HG02763 (cell line): ENCODE data around the gene TRPM2.

Source experiments
- ATAC-seq: cut with Tn5 transposase; IDR thresholded peaks from one replicate; pipeline ENCODE4 v1.9.1; 2021; ENCODE audit warnings: mild to moderate bottlenecking, moderate library complexity; ENCODE audit not compliant: unreplicated experiment

Gene TRPM2

DNA sequence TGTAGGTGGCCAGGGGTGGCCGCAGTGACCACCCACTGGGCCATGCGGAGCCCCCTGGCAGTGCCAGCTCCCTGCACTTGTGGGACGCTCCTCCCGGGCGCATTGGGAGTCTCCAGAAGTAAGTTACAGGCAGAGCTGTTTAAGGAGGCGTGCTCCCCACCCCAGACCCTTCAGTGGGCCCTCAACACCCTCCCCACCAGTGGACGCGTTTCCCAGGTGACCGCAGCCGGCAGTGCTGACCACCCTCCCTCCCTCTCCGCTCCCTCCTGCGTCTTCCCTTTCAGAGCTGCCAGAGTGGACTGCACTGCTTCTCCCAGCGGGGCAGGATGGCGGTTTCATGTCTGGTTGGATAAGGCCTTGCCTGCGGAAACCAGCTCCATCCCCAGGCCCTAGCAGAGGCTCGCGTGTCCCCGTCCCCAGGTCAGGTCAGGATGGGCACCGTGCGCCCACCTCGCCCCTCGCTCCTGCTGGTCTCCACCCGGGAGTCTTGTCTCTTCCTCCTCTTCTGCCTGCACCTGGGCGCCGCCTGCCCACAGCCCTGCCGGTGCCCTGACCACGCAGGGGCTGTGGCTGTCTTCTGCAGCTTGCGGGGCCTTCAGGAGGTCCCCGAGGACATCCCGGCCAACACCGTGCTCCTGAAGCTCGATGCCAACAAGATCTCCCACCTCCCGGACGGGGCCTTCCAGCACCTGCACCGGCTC lies 102.9 kb downstream of the TRPM2 start:
- no peak for ATAC-seq

DNA sequence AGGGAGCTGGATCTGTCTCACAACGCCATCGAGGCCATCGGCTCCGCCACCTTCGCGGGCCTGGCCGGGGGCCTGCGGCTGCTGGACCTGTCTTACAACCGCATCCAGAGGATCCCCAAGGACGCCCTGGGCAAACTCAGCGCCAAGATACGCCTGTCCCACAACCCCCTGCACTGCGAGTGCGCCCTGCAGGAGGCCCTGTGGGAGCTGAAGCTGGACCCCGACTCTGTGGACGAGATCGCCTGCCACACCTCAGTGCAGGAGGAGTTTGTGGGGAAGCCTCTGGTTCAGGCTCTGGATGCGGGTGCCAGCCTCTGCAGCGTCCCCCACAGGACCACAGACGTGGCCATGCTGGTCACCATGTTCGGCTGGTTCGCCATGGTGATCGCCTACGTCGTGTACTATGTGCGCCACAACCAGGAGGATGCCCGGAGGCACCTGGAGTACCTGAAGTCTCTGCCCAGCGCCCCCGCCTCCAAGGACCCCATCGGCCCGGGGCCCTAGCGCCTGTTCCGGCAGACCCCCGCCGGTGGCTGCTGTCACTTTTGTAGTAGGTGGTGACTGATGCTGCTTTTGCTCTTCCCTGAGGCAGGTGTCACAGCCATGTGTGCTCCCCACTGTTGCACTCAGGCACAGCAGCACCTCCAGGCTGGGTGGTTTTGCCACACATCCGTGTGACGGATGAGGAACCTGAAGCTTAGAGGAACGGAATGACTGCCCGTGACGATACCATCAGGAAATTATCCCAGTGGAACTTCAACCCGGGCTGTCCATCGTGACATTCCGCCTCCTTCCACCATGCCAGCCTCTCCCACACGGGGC lies 103.7 kb downstream of the TRPM2 start:
- ATAC-seq, result no peak

DNA sequence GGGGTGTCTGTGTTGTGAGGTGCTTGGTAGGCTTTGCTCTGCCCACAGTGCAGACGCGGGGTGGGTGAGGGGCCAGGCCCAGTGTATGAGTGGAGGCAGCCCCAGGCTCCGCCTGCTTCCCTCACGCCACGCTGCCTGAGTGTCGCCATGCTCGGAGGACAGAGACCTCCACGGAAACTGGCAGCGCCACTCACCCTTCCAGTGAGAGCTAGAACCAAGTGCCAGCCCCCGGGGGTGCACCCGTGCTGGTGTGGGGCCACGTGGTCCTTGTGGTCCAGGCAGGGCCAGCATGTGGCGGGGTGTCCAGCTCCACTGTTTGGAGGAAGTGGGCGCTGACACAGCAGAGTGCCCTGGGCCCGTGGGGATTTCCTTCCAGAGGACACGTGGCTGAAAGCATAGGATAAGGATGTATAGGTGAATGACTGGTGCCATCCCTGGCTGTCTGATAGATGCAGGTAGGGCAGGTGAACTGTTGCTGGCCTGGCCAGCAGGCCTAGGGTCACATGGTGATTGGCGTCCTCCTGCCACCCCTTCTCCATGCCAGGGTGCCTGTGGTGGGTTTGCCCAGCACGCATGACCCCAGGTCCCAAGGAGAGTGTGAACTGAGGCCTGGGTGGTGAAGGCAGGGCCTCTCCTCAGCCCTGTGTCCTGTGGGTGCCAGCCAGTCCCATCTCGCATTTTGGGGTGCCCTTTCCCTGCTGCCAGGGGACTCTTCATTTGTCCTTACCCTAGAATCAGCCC lies 105.7 kb downstream of the TRPM2 start:
- no peak for ATAC-seq

DNA sequence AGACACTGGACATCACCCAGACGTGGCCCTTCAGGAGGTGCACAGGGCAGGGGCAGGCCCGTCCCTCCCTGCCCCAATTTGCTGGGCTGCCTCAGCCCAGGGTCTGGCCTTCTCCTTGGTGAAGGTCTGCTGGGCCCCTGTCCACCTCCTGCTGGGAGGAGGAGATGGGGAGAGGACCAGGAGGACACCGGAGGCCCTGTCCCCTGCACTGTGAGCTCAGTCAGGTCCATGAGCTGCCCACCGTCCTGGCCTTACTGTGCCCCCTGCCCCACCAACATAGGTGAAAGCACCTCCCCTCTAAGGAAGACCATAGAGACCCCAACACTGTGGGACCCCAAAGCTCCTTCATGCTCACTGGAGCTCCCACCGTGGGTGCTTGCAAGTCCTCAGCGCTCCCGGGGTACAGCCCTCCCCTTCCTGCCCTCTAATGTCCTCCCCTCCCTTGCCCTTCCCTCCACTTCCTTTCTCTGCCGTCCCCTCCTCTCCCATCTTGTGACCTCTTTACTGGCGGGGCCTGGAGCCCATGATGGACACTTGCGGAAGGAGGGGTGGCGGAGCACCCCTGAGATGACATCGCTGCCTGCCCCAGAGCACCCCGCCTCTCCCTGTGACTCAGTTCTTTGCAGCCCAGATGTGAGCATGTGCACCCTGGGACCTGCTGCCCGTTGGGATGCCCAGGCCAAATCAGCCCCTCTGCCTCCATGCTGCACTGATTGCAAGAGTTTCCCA lies 106.5 kb downstream of the TRPM2 start:
- no peak for ATAC-seq

DNA sequence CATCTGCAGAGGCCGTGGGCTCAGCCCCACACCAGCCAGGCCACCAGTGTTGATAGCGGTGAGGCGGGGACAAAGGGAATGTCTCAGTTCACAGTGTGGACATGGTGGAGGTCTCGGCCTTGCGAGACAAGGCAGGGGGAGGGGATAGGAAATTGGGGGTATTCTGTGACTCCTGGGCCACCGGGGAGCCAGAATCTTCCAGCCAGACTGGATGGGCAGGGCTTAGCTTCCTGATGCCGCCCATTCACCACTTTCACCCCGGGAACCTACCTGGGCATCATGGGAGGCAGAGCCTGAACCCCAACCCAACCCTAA lies 107.0 kb downstream of the TRPM2 start:
- ATAC-seq, result no peak

DNA sequence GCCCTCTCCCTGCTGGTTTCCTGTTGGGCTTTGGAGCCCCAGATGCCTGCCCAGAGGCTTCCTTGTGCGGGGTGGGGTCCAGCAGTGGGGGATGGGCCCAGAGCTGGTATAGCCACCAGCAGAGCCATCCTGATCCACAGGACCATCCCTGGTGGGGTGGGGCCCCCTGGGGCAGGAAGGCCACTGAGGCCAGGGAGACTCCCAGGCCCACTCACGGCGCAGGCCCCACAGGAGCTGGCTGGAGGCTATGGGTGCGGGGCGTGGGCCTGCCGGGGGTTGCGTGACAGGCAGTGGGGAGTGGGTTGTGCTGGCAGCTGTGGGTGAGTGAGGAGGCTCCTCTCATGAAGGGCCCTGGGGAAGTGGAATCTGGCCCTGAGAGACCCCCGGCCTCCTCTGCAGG lies 107.6 kb downstream of the TRPM2 start:
- no peak for ATAC-seq

DNA sequence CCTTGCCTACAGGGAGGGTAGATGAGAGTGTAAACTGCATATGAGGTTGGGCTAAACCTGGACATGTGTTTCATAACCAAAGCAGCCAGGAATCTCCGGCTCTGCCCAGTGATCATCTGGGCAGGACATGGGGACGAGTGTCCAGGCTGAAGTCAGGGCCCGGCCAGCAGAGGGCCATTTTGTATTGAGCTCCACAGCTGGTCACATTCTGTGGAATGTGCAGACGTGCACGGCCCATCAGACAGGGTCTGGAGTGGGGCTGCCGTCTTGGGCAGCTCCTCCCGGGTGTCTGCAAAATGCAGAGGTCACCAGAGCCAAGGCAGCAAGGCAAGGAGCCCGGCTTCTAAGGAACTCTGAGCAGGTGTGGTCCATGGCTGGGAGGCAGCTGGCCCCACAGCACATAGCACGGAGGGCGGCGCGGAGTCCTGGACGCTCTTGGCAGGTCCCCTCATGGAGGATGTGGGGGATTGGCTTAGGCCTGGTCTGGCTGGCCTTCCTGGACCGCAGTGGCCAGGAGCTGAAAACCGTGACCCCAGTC lies 108.1 kb downstream of the TRPM2 start:
- no peak for ATAC-seq

DNA sequence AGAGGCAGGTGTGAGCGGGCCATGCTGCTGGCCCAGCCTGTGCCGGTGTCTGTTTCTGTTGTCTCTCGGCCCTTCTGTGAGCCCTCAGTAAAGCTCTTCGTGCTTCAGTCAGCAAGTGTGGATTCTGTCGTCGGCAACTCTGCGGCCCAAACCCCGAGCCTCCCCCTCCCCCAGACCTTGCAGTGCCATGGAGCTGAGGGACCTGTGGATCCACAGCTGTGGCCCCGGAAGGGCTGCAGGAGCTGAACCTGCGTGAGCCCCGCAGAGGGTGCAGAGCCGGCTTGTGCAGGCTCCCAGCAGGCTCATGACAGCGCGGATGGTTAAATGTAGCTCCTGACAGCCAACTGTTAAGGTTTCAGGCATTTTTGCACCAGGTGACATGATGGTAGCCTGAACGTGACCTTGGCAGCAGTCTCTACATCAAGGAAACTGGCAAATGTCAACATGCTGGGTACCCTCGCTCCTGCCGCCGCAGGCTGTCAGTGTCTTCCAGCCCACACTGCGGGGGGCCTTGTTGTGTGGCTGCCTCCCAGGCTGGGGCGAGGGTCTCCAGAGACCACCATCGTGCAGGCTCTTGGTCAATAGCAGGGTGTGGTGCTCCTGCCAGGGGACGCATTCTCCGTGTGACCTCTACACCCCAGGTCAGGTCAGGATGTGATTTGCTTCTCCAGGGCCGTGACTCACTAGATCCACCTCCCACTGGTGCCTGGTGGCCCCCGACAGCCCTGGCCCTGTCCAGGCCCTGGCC lies 108.8 kb downstream of the TRPM2 start:
- no peak for ATAC-seq

DNA sequence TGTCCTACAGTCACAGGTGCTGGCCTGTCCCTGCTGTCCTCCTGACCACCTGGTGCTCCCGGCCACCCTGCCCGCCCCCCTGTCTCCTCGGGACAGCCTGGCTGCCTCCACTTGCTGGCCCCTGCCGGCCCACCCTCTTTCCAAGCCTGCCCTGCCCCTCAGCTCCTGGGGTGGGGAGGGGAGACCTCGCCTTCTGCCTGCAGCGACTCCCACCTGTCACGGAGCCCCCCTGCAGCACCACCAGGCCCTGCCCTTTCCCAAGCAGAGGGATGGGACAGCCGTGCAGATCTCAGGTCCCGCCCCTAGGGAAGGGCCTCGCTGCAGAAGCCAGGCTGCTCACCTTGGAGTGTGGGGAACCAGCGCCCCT lies 109.4 kb downstream of the TRPM2 start:
- no peak for ATAC-seq

DNA sequence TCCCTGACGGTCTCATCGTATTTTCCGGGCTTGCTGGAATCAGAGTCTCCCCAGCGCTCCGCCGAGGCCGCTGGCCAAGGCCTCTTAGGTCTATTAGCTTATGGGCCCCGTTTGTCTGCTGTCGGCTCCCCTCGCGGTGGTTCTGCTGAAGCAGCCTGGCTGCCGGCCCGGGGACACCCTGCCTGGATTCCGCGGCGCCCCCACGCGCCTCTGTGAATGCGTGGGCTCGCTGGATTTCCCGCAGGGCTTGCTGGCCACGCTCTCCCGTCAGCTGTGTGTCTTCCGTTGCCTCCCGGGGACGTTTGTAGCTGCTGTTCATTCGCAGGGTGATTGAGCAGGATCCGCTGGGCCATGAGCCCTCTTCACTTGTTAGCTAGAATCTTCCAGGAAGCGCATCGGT lies 110.3 kb downstream of the TRPM2 start:
- no peak for ATAC-seq

DNA sequence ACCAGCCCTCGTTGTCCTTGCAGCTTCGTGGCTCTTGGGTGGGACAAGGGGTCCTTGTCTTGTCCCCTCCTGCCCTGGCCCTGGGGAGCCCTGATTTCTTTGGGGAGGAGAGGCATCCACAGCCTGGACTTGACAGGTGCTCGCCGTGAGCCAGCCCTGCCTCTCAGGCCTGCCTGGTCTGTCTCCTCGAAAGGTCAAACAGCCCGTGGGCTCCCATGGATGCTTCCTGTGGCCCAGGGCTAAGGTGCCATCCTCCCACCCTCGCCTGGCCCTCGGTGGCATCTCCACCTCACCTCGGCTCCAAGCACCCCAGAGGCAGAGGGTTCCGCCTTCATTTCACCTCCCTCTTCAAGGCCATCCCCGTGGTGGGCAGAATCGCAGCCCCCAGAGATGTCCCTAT lies 110.9 kb downstream of the TRPM2 start:
- ATAC-seq, result no peak

DNA sequence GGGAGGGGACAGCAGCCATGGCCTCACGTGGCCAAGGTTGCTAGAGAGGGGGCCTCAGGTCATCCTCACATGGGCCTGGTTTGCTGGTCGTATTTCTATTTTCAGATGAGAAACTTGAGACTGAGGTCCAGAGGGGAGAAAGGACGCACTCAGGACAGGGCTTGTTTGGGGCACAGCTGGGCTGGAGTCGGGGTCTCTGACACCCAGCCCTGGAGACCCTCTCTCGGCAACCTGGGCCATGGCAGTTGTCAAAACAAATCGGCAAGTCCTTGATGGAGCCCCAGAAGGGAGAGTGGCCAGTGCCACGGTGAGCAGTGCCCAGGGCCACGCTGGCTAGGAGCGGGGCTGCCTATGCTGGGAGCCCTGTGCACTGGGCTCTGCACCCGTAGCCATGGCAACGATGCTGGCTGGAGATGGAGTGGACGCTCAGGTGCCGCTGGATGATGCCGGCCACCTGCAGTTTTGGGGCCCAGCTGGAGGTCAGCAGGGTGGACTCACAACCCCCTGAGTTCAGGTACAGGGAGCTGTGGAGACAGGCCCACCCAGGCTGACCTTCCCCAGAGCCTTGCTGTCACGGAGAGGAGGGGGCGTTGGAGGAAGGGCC lies 113.0 kb downstream of the TRPM2 start:
- ATAC-seq, result no peak

DNA sequence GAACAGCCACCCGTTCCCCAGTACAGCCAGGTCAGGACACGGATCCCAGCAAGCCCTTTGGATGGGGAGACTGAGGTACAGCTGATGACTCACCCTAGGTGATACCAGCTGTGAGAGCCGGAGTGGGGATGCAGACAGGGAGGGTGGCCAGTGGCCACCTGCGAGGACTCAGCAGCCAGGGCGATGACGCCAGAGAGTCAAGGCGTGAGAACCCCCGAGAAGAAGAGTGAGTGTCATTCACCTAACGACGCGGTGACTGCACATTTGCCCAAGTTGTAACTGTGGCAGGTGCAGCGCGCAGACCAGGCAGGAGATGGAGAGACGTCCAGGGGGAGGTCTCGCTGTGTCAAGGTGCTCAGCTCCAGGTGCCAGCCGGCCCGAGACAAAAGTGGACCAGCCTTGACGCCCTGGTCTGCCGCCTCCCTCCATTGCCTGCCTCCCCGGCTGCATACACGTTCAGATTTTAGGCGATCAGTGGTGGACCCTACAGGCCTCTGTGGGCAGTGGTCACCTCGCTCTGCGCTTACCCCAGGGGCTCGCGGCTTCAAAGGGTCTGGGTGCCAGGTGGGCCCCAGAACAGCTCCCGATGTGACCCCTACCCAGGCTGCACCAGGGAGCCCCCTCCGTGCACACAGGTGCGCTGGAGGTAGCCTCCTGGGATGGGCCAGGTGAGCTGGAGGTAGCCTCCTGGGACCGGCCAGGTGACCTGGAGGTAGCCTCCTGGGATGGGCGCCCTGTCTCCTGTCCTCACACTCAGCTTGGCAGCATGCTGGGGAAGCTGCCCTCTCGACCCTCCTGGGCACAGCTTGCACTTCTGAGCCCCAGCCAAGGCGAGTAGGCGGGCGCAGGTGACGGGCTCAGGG lies 113.8 kb downstream of the TRPM2 start:
- ATAC-seq, result no peak

DNA sequence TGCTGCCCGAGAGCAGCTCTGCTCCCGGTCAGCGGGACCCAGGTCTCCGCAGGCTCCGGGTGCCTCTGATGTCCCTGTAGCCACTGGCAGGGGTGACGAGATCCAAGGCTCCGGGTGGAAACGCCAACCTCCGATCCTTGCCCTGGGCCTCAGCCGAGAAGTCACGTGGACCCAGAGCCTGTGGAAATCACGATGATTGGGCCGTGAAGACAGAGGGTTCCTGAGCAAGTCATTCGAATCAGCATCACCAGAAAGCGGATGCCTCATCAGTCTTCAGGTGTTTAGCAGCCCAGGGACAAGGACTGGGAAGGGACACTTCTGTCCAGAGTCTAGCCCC lies 114.4 kb downstream of the TRPM2 start:
- ATAC-seq, result no peak

DNA sequence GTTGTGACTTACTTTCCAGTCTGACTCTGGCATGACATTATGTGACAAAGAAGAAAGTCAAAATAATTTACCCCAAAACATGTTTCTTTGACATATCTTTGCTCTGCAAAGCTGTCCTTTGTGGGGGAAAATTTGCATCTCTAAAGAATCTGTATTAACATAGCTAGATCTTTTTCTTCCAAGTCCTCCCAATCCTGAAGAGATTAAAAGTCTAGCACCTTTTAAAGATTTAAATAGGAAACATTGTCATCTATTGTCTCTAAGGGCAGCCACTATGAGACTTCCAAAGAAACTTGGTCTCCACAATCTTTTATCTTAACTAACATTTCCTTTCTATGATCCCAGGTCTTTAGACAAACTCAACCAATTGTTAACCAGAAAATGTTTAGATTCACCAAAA lies 117.9 kb downstream of the TRPM2 start:
- no peak for ATAC-seq

DNA sequence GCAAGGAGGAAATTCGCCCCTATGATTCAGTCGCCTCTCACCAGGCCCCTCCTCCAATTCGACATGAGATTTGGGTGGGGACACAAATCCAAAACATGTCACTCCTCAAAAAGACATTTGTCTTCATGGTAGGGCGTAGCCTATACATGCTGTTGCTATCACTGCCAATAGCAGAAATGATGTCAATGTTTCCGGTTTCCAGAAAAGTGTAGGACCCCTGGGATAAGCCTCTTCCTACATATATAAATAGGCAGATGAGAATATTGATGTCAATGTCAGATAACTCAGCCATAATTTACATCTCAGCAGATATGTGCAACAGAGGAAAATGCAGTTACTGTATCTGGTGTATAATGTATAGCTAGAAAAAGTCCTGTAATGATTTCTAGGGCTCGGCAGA lies 118.6 kb downstream of the TRPM2 start:
- no peak for ATAC-seq

DNA sequence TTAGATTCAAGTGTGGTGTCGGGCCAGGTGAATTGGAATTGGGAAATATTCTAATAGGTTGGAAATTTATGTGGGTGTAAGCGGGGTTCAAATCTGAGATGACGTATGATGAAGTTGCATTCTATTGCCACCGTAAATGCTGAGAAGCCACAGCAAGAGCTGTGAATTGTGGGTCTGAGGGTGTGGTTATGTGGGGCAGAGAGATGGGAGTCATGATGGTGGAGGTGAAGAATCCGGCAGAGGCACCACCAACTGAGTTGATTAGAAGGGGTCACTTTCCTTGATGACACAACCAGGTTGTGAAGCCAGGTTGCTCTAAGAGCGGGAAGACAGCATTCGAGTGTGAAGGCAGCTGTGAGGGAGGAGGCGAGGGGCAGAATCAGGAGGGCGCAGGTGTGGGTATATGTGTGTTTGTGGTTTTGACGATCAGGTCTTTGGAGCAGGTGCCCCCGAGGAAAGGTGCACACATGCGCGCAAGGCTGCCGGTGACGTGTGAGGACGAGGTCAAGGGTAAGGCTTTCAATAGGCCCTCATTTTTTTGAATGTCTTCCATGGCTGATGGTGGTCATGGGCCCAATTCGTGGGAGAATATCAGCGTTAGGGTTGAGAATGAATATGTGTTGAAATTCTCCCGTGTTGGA lies 120.6 kb downstream of the TRPM2 start:
- no peak for ATAC-seq

DNA sequence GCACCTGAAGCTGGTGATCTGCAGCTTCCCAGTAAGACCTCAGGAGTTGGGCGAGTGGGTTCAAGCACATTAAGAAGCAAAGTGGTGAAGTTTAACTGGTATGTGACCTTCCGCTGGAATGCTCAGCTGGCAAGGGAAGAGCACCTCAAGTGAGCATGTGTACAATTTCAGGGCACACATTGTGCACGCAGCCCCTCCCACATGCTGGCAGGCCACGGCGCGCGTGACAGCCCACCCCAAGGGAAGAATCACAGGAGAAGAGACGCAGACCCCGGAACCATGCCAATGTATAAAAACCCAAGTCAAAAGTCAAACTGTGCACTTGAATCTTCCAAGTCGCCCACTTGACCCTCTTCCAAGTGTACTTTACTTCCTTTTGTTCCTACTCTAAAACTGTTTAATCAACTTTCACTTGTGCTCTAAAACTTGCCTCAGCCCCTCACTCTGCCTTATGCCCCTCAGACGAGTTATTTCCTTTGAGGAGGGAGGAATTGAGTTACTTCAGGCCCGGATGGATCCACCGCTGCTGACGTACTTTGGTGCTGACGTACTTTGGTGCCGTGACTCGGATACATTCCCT lies 121.9 kb downstream of the TRPM2 start:
- no peak for ATAC-seq
